CD4-positive, alpha-beta T cell (primary cell): ENCODE data around the gene TDRD5. TPM values are rescaled to one million over a fixed set of nuclear protein-coding genes. Genes with fewer than 3 reads are reported as not detected.

Source experiments
- ATAC-seq: fragments of 200-7000 bp; cut with Tn5 transposase; one replicate; pipeline ENCODE4 v1.10.0; 2022; ENCODE audit warnings: mild to moderate bottlenecking; ENCODE audit not compliant: poor library complexity
- CTCF ChIA-PET: fragments of 350-600 bp; sonication (Branson Sonifier 250); formaldehyde crosslinking; loops from one replicate; lab custom pipeline; 2021; ENCODE audit warnings: antibody characterized with exemption, inconsistent platforms; lab: Charles Lee
- POLR2A ChIA-PET: fragments of 350-600 bp; sonication (Branson Sonifier 250); formaldehyde crosslinking; loops from one replicate; lab custom pipeline; 2021; ENCODE audit warnings: antibody characterized with exemption, inconsistent platforms; lab: Charles Lee
- DNase-seq, 14 experiments: peaks; one replicate each; pipeline ENCODE4 v3.0.0-alpha.2; 2013 to 2020; ENCODE audit warnings: mixed read lengths in 2 of 14
- H3K27ac ChIP-seq, 2 donors: one replicate each; pipeline versions ENCODE4 v1.5.1 to v1.7.0; 2013; ENCODE audit warnings: low read length in 2 of 2, low read depth in 1 of 2, mild to moderate bottlenecking in 1 of 2
- H3K27me3 ChIP-seq, 2 experiments: 1 replicate in 1 of 2; 2 replicates in 1 of 2; pipeline versions ENCODE4 v1.6.1 to v1.7.0; 2013; ENCODE audit warnings: low read length in 2 of 2, control low read depth in 1 of 2, mild to moderate bottlenecking in 1 of 2, moderate library complexity in 1 of 2; ENCODE audit not compliant: insufficient read depth in 2 of 2, control insufficient read depth in 1 of 2
- H3K36me3 ChIP-seq: one replicate; pipeline ENCODE4 v1.6.1; 2013; ENCODE audit warnings: low read length, control low read depth; ENCODE audit not compliant: insufficient read depth
- H3K4me1 ChIP-seq: one replicate; pipeline ENCODE4 v1.6.1; 2013; ENCODE audit warnings: low read length, control low read depth; ENCODE audit not compliant: insufficient read depth
- H3K4me3 ChIP-seq: one replicate; pipeline ENCODE4 v1.5.1; 2013; ENCODE audit warnings: mild to moderate bottlenecking, low read length, moderate library complexity
- H3K9me3 ChIP-seq, 2 experiments: 1 replicate in 1 of 2; 2 replicates in 1 of 2; pipeline versions ENCODE4 v1.6.1 to v1.7.0; 2013; ENCODE audit warnings: low read length in 2 of 2, mild to moderate bottlenecking in 2 of 2, control low read depth in 1 of 2, moderate library complexity in 1 of 2; ENCODE audit not compliant: control insufficient read depth in 1 of 2, insufficient read depth in 1 of 2
- H3K27ac Mint-ChIP-seq: one replicate; pipeline ENCODE4 v1.8.0; 2020; ENCODE audit warnings: mixed read lengths
- H3K27me3 Mint-ChIP-seq: one replicate; pipeline ENCODE4 v1.8.0; 2021; ENCODE audit warnings: mixed read lengths
- H3K36me3 Mint-ChIP-seq: one replicate; pipeline ENCODE4 v1.8.0; 2021; ENCODE audit warnings: low read depth, mixed read lengths
- H3K4me1 Mint-ChIP-seq: one replicate; pipeline ENCODE4 v1.8.0; 2021; ENCODE audit warnings: low read depth, mixed read lengths
- H3K4me3 Mint-ChIP-seq: one replicate; pipeline ENCODE4 v1.8.0; 2020; ENCODE audit warnings: mild to moderate bottlenecking, mixed read lengths
- H3K9me3 Mint-ChIP-seq: one replicate; pipeline ENCODE4 v1.8.0; 2020; ENCODE audit warnings: mixed read lengths
- intact Hi-C, 2 experiments: fragments of 100-400 bp; cut with DNase I in 1 of 2; cut with micrococcal nuclease in 1 of 2; formaldehyde crosslinking; loops; one replicate each; pipeline versions ENCODE4 v1.15.1 to v1.9.0; 2023 to 2025; cut with DNase I, micrococcal nuclease
- total RNA-seq, 174 experiments: library from RNA in 2 of 174; stranded (reverse) in 2 of 174; gene quantifications; one replicate each; pipeline ENCODE4 v1.2.3 and lab custom pipeline; 2021 to 2026
- TF ChIP-seq, protein P1 (sequence below): fragments of 200-600 bp; IDR thresholded peaks from one replicate; pipeline ENCODE4 v1.8.0; 2022; ENCODE audit warnings: antibody characterized with exemption, mild to moderate bottlenecking

TDRD5 gene
- total RNA-seq, 2 experiments from 2014 or later = not detected

DNA sequence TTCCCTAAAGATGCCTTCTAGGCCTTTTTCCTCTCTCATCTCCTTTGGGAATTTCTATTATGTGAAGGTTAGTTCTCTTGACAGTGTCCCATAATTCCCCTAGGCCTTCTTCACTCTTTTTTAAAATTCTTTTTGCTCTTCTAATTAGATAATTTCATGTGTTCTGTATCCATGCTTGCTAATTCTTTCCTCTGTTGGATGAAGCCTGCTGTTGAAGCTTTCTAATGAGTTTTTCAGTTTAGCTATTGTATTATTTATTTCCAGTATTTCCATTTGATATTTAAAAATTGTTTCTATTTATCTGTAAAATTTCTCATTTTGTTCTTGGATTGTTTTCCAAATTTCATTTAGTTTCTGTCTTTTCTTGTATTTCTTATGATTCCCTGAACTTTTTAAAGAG lies 123.0 kb downstream of the TDRD5 start:
- TF ChIP-seq, protein P1, sequence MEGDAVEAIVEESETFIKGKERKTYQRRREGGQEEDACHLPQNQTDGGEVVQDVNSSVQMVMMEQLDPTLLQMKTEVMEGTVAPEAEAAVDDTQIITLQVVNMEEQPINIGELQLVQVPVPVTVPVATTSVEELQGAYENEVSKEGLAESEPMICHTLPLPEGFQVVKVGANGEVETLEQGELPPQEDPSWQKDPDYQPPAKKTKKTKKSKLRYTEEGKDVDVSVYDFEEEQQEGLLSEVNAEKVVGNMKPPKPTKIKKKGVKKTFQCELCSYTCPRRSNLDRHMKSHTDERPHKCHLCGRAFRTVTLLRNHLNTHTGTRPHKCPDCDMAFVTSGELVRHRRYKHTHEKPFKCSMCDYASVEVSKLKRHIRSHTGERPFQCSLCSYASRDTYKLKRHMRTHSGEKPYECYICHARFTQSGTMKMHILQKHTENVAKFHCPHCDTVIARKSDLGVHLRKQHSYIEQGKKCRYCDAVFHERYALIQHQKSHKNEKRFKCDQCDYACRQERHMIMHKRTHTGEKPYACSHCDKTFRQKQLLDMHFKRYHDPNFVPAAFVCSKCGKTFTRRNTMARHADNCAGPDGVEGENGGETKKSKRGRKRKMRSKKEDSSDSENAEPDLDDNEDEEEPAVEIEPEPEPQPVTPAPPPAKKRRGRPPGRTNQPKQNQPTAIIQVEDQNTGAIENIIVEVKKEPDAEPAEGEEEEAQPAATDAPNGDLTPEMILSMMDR = no peak
- Mint-ChIP-seq H3K9me3 (peaks cover 46% of the 10 kb centered on the region), H3K4me1 (peaks cover 12% of the 10 kb centered on the region), H3K27me3 (no peaks in the 10 kb centered on the region), H3K36me3 (peaks cover 44% of the 10 kb centered on the region), H3K27ac (no peak overlapping the region), H3K4me3 (no peak overlapping the region)
- Histone ChIP-seq H3K36me3 (no peaks in the 10 kb centered on the region), H3K27ac (no peak overlapping the region), H3K4me1 (peaks cover 10% of the 10 kb centered on the region), H3K27me3 (no peaks in the 10 kb centered on the region), H3K4me3 (no peak overlapping the region), H3K9me3 (peaks cover 0 to 36% of the 10 kb centered on the region in 2 experiments)
- ATAC-seq = no peak
- POLR2A ChIA-PET = no interaction called here
- intact Hi-C loops = no loop called here
- CTCF ChIA-PET = no interaction called here
- DNase-seq = no peak

DNA sequence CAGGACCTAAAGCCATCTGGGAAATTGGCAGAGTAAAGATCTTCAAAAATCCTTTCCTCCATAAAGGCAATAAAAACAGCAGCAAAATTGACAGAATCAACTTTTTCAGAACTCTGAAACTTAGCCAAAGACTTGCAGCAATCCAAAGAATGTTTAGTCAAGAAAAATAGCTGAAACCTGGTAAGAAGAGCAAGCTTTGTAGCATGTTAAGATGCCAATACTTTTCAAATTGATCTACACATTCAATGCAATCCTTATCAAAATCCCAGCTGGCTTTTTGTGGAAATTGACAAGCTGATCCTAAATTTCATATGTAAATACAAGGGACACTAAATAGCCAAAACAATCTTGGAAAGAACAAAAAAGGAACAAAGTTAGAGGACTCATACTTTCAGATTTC lies 127.6 kb downstream of the TDRD5 start:
- ChIA-PET POLR2A (no interaction called here), CTCF (interaction anchor here (0.6 kb wide), 1 partner anchor 318 kb away, joined by 3 read pairs; no protein-coding TSS in a partner anchor)
- Mint-ChIP-seq H3K4me1 (no peaks in the 10 kb centered on the region), H3K27me3 (peaks cover 6% of the 10 kb centered on the region), H3K9me3 (peaks cover 39% of the 10 kb centered on the region), H3K36me3 (peaks cover 34% of the 10 kb centered on the region), H3K27ac (no peak overlapping the region), H3K4me3 (no peak overlapping the region)
- Histone ChIP-seq H3K9me3 (peaks cover 0 to 34% of the 10 kb centered on the region in 2 experiments), H3K27ac (no peak overlapping the region), H3K4me1 (no peaks in the 10 kb centered on the region), H3K27me3 (no peaks in the 10 kb centered on the region), H3K36me3 (no peaks in the 10 kb centered on the region), H3K4me3 (no peak overlapping the region)
- ATAC-seq = no peak
- no peak for DNase-seq
- TF ChIP-seq, protein P1 = no peak
- intact Hi-C loops = no loop called here

DNA sequence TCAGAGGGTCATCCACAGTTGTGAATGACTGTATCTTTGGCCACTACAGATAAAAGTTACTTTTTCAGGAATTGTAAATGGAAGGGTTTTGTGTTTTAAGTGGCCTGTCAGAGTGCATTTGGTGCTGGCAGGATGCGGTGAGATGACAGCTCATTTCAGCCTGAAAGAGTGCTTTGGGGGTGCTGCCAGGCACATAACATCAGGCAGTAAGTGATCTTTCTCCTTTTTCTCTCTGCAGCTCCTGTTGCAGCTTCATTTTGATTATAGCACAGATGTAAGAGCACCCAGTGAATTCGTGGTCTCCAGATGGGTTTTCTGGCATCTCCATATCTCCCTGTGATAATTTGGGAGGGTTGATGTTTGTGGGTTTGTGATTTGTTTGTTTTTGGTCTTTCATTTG lies 136.6 kb downstream of the TDRD5 start:
- Histone ChIP-seq H3K9me3 (no peaks in the 10 kb centered on the region), H3K36me3 (no peaks in the 10 kb centered on the region), H3K27ac (no peak overlapping the region), H3K4me3 (no peak overlapping the region), H3K4me1 (no peaks in the 10 kb centered on the region), H3K27me3 (peaks cover 5 to 8% of the 10 kb centered on the region in 2 experiments)
- no peak overlapping the region for H3K27ac Mint-ChIP-seq
- H3K36me3 Mint-ChIP-seq = no peaks in the 10 kb centered on the region
- H3K27me3 Mint-ChIP-seq = peaks cover 13% of the 10 kb centered on the region
- ATAC-seq = no peak
- DNase-seq = no peak
- TF ChIP-seq, protein P1 = no peak
- POLR2A ChIA-PET = interaction anchor here (0.6 kb wide), 1 partner anchor 22 kb away, joined by 3 read pairs; no protein-coding TSS in a partner anchor
- CTCF ChIA-PET = no interaction called here
- H3K4me3 Mint-ChIP-seq = no peak overlapping the region
- no peaks in the 10 kb centered on the region for H3K9me3 Mint-ChIP-seq
- intact Hi-C loops = no loop called here
- no peaks in the 10 kb centered on the region for H3K4me1 Mint-ChIP-seq
